WTC11 (cell line): ENCODE data around the gene RCN2. TPM values are rescaled to one million over a fixed set of nuclear protein-coding genes. Genes with fewer than 3 reads are reported as not detected.

ENCODE experiments used
- ATAC-seq: fragments of 200-7000 bp; cut with Tn5 transposase; 2 replicates; pipeline ENCODE4 v1.10.0; 2021; ENCODE audit warnings: mild to moderate bottlenecking, moderate library complexity
- CTCF ChIA-PET: fragments of 300-600 bp; sonication (Branson Sonifier 250); formaldehyde crosslinking; loops from one replicate; lab custom pipeline; 2021; ENCODE audit warnings: antibody characterized with exemption; lab: Charles Lee
- POLR2A ChIA-PET: fragments of 350-600 bp; sonication (Branson Sonifier 250); formaldehyde crosslinking; loops from one replicate; lab custom pipeline; 2021; ENCODE audit warnings: antibody characterized with exemption; lab: Charles Lee
- DNase-seq: peaks from one replicate; pipeline ENCODE4 v3.0.0; 2021; ENCODE audit warnings: low spot score
- H3K27ac Mint-ChIP-seq: 2 replicates; pipeline ENCODE4 v1.8.0; 2021; ENCODE audit warnings: mixed read lengths
- H3K27me3 Mint-ChIP-seq: 2 replicates; pipeline ENCODE4 v1.8.0; 2021; ENCODE audit warnings: low read depth, mild to moderate bottlenecking, moderate library complexity, mixed read lengths
- H3K36me3 Mint-ChIP-seq: 2 replicates; pipeline ENCODE4 v1.8.0; 2021; ENCODE audit warnings: mixed read lengths
- H3K4me1 Mint-ChIP-seq: 2 replicates; pipeline ENCODE4 v1.8.0; 2022; ENCODE audit warnings: mixed read lengths
- H3K4me3 Mint-ChIP-seq: 2 replicates; pipeline ENCODE4 v1.8.0; 2021; ENCODE audit warnings: mild to moderate bottlenecking, moderate library complexity, mixed read lengths
- H3K9me3 Mint-ChIP-seq: 2 replicates; pipeline ENCODE4 v1.8.0; 2021; ENCODE audit warnings: mixed read lengths
- ELF4 ChIP-seq: sonication (generic); formaldehyde crosslinking; IDR thresholded peaks from 2 replicates; pipeline ENCODE4 v1.8.1; 2022; ENCODE audit warnings: low read depth, mild to moderate bottlenecking, moderate library complexity, missing genetic modification reagents
- FOXK1 ChIP-seq: sonication (generic); formaldehyde crosslinking; IDR thresholded peaks from 2 replicates; pipeline ENCODE4 v1.8.0; 2022; ENCODE audit warnings: mild to moderate bottlenecking, moderate library complexity, missing genetic modification reagents
- GTF2I ChIP-seq: fragments of 250-450 bp; sonication (Bioruptor Pico); conservative IDR thresholded peaks from 2 replicates; pipeline ENCODE4 v1.4.0; 2021; ENCODE audit warnings: mild to moderate bottlenecking
- HMGA2 ChIP-seq: fragments of 250-450 bp; sonication (Bioruptor Pico); IDR thresholded peaks from 2 replicates; pipeline ENCODE4 v1.4.0; 2021; ENCODE audit warnings: mild to moderate bottlenecking, moderate library complexity
- NFATC4 ChIP-seq: fragments of 250-450 bp; sonication (Bioruptor Pico); IDR thresholded peaks from 2 replicates; pipeline ENCODE4 v1.9.0; 2021; ENCODE audit warnings: mild to moderate bottlenecking
- NFYB ChIP-seq: sonication (generic); formaldehyde crosslinking; conservative IDR thresholded peaks from 2 replicates; pipeline ENCODE4 v1.8.0; 2022; ENCODE audit warnings: low read depth, missing genetic modification reagents
- PRRX2 ChIP-seq: fragments of 250-450 bp; sonication (Bioruptor Pico); IDR thresholded peaks from 2 replicates; pipeline ENCODE4 v1.8.0; 2021; ENCODE audit warnings: mild to moderate bottlenecking
- RORB ChIP-seq: fragments of 250-450 bp; sonication (Bioruptor Pico); IDR thresholded peaks from 2 replicates; pipeline ENCODE4 v1.9.0; 2021; ENCODE audit warnings: mild to moderate bottlenecking
- SMAD4 ChIP-seq: sonication (generic); formaldehyde crosslinking; IDR thresholded peaks from 2 replicates; pipeline ENCODE4 v1.8.0; 2022; ENCODE audit warnings: mild to moderate bottlenecking, missing genetic modification reagents
- TCF7 ChIP-seq: sonication (generic); formaldehyde crosslinking; IDR thresholded peaks from 2 replicates; pipeline ENCODE4 v1.8.0; 2022; ENCODE audit warnings: mild to moderate bottlenecking, low read depth, missing genetic modification reagents, moderate library complexity
- TP53 ChIP-seq: sonication (generic); formaldehyde crosslinking; IDR thresholded peaks from 2 replicates; pipeline ENCODE4 v1.8.1; 2023; ENCODE audit warnings: mild to moderate bottlenecking, missing genetic modification reagents
- ZNF396 ChIP-seq: fragments of 250-450 bp; sonication (Bioruptor Pico); IDR thresholded peaks from 2 replicates; pipeline ENCODE4 v1.8.0; 2021; ENCODE audit warnings: mild to moderate bottlenecking, moderate library complexity, borderline replicate concordance
- total RNA-seq: library from RNA; stranded (reverse); gene quantifications from 3 replicates; pipeline ENCODE4 v1.2.3, GENCODE V29; 2021
- TF ChIP-seq, protein P1 (sequence below): sonication (generic); formaldehyde crosslinking; IDR thresholded peaks from 2 replicates; pipeline ENCODE4 v1.8.0; 2022; ENCODE audit warnings: mild to moderate bottlenecking, missing genetic modification reagents
- TF ChIP-seq, protein P2 (sequence below): sonication (generic); formaldehyde crosslinking; IDR thresholded peaks from 2 replicates; pipeline ENCODE4 v1.8.1; 2022; ENCODE audit warnings: low read depth, mild to moderate bottlenecking, moderate library complexity, missing genetic modification reagents, borderline replicate concordance
- TF ChIP-seq, protein P3 (sequence below): sonication (generic); formaldehyde crosslinking; IDR thresholded peaks from 2 replicates; pipeline ENCODE4 v1.8.1; 2022; ENCODE audit warnings: mild to moderate bottlenecking, moderate library complexity, missing genetic modification reagents
- TF ChIP-seq, protein P4 (sequence below): sonication (generic); formaldehyde crosslinking; IDR thresholded peaks from 2 replicates; pipeline ENCODE4 v1.8.0; 2023; ENCODE audit warnings: missing genetic modification reagents, mild to moderate bottlenecking, borderline replicate concordance
- TF ChIP-seq, protein P5 (sequence below): fragments of 250-450 bp; sonication (Bioruptor Pico); IDR thresholded peaks from 2 replicates; pipeline ENCODE4 v1.9.0; 2021; ENCODE audit warnings: mild to moderate bottlenecking
- TF ChIP-seq, protein P6 (sequence below): sonication (generic); formaldehyde crosslinking; IDR thresholded peaks from 2 replicates; pipeline ENCODE4 v1.8.0; 2022; ENCODE audit warnings: mild to moderate bottlenecking, missing genetic modification reagents

Gene RCN2
- total RNA-seq, 1 experiment from 2014 or later = 112 TPM

DNA sequence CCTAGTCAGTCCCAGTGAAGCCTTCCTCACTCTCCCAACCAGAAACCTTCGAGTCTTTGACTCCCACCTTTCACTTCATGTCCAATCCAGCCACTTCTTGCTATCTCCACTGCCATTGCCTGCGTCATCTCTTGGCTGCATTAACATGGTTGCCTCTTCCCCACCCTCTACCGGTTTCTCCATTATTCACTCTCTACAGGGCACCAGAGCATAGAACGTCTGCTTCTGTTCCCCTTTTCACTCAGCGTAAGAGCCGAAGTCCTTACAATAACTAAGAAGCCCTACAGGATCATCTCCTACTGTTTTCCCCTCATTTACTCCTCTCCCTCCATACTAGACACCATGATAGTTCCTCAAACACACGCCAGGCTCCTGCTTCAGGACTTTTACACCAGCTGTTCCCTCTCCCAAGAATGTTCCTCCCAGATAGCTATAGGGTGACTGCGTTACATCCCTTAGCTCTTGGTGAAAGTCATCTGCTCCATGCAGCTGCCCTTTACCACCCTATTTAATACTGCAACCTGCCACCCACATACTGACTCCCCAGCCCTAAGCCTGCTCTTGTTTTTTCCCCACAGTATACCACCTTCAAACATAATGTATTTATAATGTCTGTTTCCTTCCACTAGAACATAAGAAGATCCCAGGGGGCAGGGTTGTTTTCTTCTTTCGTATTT lies 30.9 kb downstream of the RCN2 start:
- POLR2A ChIA-PET = interaction anchor here (0.6 kb wide), 1 partner anchor 227 kb away, joined by 3 read pairs; no protein-coding TSS in a partner anchor
- Mint-ChIP-seq H3K4me3 (no peak overlapping the region), H3K27me3 (no peaks in the 10 kb centered on the region), H3K4me1 (peaks cover 15% of the 10 kb centered on the region), H3K36me3 (no peaks in the 10 kb centered on the region), H3K9me3 (no peaks in the 10 kb centered on the region)
- CTCF ChIA-PET = interaction anchor here (1.6 to 3.6 kb wide), 3 partner anchors 11 to 72 kb away, joined by 3 to 23 read pairs (median 11); no protein-coding TSS in a partner anchor
- TF ChIP-seq FOXK1 (no peak), GTF2I (CRISPR knock-in tag) (no peak), PRRX2 (CRISPR knock-in tag) (no peak), TP53 (CRISPR knock-in tag) (no peak), HMGA2 (CRISPR knock-in tag) (no peak), SMAD4 (CRISPR knock-in tag) (no peak), NFYB (CRISPR knock-in tag) (no peak), NFATC4 (CRISPR knock-in tag) (no peak), ELF4 (no peak), TCF7 (CRISPR knock-in tag) (no peak), RORB (CRISPR knock-in tag) (no peak), ZNF396 (CRISPR knock-in tag) (no peak)
- TF ChIP-seq, protein P1, sequence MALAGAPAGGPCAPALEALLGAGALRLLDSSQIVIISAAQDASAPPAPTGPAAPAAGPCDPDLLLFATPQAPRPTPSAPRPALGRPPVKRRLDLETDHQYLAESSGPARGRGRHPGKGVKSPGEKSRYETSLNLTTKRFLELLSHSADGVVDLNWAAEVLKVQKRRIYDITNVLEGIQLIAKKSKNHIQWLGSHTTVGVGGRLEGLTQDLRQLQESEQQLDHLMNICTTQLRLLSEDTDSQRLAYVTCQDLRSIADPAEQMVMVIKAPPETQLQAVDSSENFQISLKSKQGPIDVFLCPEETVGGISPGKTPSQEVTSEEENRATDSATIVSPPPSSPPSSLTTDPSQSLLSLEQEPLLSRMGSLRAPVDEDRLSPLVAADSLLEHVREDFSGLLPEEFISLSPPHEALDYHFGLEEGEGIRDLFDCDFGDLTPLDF = no peak
- TF ChIP-seq, protein P2, sequence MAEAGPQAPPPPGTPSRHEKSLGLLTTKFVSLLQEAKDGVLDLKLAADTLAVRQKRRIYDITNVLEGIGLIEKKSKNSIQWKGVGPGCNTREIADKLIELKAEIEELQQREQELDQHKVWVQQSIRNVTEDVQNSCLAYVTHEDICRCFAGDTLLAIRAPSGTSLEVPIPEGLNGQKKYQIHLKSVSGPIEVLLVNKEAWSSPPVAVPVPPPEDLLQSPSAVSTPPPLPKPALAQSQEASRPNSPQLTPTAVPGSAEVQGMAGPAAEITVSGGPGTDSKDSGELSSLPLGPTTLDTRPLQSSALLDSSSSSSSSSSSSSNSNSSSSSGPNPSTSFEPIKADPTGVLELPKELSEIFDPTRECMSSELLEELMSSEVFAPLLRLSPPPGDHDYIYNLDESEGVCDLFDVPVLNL (CRISPR knock-in tag) = no peak
- TF ChIP-seq, protein P3, sequence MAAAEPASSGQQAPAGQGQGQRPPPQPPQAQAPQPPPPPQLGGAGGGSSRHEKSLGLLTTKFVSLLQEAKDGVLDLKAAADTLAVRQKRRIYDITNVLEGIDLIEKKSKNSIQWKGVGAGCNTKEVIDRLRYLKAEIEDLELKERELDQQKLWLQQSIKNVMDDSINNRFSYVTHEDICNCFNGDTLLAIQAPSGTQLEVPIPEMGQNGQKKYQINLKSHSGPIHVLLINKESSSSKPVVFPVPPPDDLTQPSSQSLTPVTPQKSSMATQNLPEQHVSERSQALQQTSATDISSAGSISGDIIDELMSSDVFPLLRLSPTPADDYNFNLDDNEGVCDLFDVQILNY = no peak
- TF ChIP-seq, protein P4, sequence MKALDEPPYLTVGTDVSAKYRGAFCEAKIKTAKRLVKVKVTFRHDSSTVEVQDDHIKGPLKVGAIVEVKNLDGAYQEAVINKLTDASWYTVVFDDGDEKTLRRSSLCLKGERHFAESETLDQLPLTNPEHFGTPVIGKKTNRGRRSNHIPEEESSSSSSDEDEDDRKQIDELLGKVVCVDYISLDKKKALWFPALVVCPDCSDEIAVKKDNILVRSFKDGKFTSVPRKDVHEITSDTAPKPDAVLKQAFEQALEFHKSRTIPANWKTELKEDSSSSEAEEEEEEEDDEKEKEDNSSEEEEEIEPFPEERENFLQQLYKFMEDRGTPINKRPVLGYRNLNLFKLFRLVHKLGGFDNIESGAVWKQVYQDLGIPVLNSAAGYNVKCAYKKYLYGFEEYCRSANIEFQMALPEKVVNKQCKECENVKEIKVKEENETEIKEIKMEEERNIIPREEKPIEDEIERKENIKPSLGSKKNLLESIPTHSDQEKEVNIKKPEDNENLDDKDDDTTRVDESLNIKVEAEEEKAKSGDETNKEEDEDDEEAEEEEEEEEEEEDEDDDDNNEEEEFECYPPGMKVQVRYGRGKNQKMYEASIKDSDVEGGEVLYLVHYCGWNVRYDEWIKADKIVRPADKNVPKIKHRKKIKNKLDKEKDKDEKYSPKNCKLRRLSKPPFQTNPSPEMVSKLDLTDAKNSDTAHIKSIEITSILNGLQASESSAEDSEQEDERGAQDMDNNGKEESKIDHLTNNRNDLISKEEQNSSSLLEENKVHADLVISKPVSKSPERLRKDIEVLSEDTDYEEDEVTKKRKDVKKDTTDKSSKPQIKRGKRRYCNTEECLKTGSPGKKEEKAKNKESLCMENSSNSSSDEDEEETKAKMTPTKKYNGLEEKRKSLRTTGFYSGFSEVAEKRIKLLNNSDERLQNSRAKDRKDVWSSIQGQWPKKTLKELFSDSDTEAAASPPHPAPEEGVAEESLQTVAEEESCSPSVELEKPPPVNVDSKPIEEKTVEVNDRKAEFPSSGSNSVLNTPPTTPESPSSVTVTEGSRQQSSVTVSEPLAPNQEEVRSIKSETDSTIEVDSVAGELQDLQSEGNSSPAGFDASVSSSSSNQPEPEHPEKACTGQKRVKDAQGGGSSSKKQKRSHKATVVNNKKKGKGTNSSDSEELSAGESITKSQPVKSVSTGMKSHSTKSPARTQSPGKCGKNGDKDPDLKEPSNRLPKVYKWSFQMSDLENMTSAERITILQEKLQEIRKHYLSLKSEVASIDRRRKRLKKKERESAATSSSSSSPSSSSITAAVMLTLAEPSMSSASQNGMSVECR (CRISPR knock-in tag) = no peak
- TF ChIP-seq, protein P5, sequence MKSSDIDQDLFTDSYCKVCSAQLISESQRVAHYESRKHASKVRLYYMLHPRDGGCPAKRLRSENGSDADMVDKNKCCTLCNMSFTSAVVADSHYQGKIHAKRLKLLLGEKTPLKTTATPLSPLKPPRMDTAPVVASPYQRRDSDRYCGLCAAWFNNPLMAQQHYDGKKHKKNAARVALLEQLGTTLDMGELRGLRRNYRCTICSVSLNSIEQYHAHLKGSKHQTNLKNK = no peak
- TF ChIP-seq, protein P6, sequence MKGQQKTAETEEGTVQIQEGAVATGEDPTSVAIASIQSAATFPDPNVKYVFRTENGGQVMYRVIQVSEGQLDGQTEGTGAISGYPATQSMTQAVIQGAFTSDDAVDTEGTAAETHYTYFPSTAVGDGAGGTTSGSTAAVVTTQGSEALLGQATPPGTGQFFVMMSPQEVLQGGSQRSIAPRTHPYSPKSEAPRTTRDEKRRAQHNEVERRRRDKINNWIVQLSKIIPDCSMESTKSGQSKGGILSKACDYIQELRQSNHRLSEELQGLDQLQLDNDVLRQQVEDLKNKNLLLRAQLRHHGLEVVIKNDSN (CRISPR knock-in tag) = no peak
- TF ChIP-seq, all 79 proteins: peak for 0
- no peak overlapping the region for H3K27ac Mint-ChIP-seq
- ATAC-seq = no peak
- no peak for DNase-seq
